ENCODE results near the gene AIPL1.

DNA sequence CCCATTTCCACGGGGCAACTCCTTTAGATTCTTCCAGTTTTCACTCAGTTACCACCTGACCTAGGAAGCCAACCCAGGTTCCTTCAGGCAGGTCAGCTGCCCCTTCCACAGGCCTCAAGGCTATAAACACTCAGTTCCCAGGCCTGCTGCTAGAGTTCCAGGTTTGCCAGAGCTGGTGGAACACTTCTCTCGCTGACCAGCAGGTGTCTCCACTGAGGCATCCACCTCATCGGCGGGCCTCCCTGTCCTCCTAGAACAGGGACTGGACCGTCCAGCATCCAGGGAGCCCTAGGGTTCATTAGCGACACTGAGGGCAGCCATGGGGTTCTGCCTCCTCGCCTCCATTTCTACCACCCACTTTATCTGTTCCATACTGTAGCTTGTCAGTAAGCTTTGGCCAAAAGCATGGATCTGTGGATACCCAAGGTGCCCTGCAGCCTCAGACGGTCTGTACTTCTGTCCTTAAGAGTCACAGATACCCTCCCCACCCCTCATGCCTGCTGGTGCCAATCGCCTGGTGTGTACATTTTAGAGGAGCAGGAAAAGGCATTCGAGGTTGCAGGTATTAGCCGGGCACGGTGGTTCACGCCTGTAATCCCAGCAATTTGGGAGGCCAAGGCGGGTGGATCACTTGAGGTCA is 38.3 kb upstream of the AIPL1 start:
- TF ChIP-seq, protein P1, sequence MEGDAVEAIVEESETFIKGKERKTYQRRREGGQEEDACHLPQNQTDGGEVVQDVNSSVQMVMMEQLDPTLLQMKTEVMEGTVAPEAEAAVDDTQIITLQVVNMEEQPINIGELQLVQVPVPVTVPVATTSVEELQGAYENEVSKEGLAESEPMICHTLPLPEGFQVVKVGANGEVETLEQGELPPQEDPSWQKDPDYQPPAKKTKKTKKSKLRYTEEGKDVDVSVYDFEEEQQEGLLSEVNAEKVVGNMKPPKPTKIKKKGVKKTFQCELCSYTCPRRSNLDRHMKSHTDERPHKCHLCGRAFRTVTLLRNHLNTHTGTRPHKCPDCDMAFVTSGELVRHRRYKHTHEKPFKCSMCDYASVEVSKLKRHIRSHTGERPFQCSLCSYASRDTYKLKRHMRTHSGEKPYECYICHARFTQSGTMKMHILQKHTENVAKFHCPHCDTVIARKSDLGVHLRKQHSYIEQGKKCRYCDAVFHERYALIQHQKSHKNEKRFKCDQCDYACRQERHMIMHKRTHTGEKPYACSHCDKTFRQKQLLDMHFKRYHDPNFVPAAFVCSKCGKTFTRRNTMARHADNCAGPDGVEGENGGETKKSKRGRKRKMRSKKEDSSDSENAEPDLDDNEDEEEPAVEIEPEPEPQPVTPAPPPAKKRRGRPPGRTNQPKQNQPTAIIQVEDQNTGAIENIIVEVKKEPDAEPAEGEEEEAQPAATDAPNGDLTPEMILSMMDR (conservative IDR thresholded peaks at IDR 0.05; ENCODE audit: low read length) = peak; percentile 93
- TF ChIP-seq EZH2phosphoT487 (IDR thresholded peaks at IDR 0.05; ENCODE audit: borderline replicate concordance) = no peak
